ACHN (cell line): ENCODE measurements around the gene C2orf74.
A peak's percentile ranks its signal among the peaks of the same experiment; 100 is the strongest.
"Not testable (repeated sequence)": the region's sequence is repeated elsewhere in the genome, so short reads cannot be mapped to it uniquely, and the experiment has no call there.

ENCODE experiments used
- DNase-seq: peaks from one replicate; pipeline ENCODE4 v3.0.0-alpha.2; 2015
- in situ Hi-C: cut with HindIII; loops from 2 replicates; pipeline ENCODE4 v1.10.0; 2017; ENCODE audit warnings: low sequenced_read_pairs, low pct_ligation_motif_present, low pct_unique_long_range_greater_than_20kb

C2orf74 gene

DNA sequence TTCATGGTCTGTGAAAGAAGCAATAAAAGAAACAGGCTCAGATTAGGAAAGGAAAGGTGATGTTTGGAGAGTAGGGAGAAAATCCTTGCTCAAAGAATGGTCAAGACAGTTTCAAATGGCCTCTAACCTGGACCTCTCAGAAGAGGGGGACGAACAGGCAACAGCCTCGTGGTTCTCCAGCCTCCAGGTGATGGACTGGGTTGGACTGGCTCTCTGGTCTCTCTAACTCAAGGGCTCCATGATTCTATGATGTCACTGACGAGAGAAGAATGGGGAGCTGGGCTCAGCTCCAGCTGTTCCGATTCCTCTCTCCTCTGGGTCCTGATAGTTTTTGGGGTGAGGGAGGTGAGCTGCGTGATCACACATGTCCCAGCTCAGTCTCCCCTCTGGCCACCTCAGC, at the start of gene C2orf74:
Gene C2orf74, plus strand, starts transcription at position 301 of the 400 bp plus-strand sequence. CDS start 327 bp downstream, outside the sequence.
- no peak for DNase-seq
- in situ Hi-C loops = no loop called here

DNA sequence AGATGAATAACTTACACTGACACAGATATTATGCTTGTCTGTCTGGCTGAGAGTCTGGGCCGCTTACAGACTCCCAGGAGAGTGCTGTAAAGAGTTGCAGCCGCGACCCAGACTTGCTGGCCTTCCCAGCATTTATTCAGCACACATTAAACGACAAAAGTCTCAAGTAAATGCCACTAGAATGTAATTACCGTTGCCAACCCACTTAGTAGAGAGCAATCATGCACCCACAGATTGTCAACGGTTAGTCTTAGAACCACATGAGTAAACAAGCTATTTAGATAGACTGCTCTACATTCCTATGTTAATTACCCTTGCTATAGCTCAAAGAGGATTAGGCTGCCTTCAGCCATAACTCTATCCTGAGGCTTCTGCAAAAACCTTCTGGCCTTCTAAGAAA, 47.8 kb upstream of the C2orf74 start:
- in situ Hi-C loops = no loop called here
- no peak for DNase-seq

DNA sequence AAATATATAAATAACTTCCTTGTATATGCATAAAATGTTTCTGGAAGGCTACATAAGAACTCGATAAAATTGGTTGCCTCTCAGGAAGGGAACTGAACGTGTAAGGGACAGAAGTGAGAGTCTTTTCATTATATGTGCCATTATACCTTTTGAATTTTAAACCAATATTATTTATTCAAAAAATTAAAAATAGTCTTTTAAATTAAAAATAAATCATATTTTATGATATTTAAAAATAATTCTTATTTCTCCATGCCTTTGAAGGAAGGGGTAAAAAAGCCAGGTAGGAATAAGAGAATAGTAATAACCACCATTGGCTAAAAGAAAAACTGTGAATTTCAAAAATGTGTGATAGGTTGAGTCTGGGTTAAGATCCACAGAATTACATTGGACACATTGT, 45.7 kb upstream of the C2orf74 start:
- in situ Hi-C loops = no loop called here
- DNase-seq = no peak

DNA sequence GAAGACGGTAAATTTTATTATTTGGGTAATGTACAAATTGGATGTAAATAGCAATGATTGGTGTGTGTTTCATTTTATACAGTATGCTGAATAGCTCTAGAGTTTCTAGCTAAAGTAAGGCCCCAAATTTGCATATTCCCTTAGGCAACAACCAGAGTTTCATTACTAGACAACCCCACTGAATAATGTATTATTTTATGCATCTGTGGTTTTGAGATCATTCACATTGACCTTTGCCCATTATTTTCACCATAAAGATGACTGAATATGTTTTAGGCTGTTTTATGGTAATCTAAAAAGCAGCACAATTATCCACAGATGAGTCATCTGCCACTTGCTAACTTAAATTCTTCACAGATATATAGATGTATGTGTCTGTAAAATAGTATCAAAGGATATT, 44.5 kb upstream of the C2orf74 start:
- in situ Hi-C loops = no loop called here
- no peak for DNase-seq

DNA sequence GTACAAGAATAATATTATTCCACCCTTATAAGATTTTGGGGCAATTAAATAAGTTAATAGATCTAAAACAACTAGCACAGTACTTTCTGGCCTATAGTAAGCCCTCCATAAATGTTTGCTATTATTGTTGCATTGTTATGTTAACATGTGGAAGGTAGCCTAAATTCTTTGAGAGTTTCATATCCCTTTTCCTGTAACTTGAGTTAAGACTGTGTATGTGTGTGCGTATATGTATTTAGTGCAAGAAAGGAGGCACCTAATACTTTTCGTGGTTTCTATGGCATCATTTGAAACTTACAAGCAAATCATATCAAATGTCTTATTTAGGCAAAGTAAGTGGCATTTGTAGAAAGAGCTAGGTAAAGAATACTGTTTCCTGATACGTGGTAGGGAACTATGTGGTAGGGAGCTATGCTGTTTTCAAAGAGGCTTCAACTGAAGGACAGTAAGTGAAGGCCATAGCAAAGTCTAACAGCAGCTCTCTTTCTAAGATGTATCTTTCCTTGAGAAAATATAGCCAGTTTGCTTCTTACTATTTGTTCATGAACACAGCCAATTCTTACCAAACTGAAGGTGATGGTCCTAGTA, 36.8 kb upstream of the C2orf74 start:
- in situ Hi-C loops = no loop called here
- DNase-seq = no peak

DNA sequence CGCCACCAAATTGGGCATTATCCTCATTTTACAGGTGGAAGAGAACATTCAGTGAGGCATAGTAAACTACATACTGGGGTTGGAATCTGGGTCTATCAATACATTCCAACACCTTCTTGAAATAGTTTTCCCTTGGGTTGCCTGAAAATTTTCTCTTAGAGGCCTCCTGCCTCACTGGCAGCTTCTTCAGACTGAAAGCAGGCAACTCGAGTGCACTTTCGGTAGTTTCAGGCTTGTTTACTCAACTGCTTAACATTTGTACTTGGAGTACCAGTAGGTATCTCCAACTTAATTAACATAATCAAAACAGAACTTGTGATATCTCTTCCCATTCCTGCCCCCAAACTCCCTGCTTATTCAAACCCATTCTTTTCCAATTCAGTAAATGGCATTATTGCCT, 36.2 kb upstream of the C2orf74 start:
- no peak for DNase-seq
- in situ Hi-C loops = no loop called here

DNA sequence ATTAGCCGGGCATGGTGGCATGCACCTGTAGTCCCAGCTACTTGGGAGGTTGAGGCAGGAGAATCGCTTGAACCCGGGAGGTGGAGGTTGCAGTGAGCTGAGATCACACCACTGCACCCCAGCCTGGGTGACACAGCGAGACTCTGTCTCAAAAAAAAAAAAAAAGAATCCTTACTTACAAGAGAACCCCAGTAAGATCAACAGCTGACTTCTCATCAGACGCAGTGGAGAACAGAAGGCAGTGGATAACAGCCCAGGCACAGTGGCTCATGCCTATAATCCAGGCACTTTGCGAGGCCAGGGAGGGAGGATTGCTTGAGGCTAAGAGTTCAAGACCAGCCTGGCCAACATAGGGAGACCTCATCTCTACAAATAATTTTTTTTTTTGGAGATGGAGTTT, 33.9 kb upstream of the C2orf74 start:
- DNase-seq, in situ Hi-C loops: not testable (repeated sequence)

DNA sequence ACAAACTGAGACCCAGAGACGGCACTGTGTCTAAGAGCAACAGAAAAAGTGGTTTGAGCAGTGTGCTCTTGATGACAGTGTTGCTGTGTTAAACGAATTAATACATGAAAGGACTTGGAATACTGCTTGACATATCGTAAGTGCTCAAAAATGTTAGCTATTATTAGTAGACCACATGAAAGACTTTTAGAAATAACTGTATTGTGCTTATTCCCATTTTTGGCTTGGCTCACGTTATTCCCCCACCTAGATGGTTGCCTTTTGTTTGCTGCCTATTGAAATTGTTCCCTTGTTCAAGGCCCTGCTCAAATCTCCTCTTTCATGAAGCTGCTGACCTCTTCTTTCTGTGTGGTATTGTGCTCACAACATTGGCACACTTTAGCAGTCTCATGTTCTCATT, 27.8 kb upstream of the C2orf74 start:
- in situ Hi-C loops = no loop called here
- no peak for DNase-seq

DNA sequence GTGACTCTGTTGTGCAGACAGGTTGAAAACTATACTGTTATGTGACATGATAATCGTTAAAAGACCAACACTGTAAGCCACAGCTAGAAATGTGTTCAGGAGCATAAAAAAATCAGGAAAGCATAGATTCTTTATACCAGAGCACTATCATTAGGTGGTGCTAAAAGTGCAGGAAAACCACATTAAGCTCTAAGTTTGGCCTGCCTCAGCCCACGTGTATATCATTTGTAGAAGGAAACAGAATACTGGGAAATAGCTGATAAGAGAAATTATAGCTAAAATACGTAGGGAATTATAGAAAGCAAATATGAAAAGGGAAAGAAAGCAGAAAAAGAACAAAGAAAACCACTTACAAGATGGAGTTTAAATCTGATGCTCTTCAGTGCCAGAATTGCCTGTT, 26.5 kb upstream of the C2orf74 start:
- in situ Hi-C loops = no loop called here
- DNase-seq = peak; percentile 55

DNA sequence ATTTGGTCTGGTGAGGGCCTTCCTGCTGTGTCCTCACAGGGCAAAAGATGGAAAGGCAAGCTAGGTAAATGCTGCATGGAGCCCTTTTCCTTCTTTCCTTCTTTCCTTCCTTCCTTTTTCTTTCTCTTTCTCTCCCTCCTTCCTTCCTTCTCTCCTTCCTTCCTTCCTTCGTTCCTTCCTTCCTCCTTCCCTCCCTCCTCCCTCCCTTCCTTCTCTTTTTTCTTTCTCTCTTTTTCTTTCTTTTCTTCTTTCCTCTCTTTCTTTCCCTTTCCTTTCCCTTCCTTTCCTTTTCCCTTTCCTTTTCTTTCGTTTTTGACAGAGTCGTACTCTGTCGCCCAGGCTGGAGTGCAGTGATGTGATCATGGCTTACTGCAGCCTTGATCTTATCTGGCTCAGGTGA, 23.1 kb upstream of the C2orf74 start:
- DNase-seq = no peak
- in situ Hi-C loops = no loop called here

DNA sequence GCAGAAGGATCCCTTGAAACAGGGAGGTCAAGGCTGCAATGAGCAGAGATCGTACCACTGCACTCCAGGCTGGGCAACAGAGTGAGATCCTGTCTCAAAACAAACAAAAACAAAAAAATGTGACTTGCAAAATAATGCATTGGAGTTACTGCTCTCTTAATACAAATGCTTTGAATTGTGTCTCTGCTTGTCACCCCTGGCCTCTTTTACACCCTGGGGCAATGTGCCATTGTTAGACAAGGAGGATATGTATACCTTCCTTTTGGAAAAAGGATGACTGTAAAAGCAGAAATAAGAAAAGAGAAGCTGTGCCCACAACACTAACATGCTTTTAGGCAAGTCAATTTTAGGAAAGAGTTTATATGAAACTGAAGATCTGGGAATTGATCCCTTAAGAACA, 20.8 kb upstream of the C2orf74 start:
- in situ Hi-C loops = no loop called here
- no peak for DNase-seq

DNA sequence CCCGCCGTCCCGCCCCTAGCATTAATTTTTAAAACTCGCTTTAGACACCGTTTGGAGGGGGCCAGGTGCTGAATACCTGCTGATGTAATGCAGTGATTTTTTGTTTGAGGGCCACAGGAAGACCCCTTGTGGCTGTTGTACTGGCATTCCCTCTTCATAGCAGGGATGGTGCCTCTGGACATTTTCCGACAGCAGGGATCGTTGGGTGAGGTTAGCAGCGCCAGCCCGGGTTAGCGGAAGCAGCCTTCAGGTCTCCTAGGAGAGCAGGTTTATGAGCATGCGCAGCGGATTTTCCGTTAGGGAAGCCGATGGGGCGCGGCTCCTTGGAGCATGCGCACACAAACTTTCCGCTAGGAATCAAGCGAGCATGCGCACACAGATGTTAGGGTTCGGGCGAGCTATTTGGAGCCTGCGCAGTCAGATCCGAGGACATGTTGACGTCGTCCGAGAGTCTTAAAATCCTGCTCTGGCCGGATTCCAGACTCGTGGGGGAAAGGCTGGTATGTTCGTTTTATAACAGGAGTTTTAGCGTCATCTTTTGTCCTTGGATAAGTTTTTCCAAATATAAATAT, 17.2 kb upstream of the C2orf74 start:
- in situ Hi-C loops = no loop called here
- DNase-seq = peak; percentile 99

DNA sequence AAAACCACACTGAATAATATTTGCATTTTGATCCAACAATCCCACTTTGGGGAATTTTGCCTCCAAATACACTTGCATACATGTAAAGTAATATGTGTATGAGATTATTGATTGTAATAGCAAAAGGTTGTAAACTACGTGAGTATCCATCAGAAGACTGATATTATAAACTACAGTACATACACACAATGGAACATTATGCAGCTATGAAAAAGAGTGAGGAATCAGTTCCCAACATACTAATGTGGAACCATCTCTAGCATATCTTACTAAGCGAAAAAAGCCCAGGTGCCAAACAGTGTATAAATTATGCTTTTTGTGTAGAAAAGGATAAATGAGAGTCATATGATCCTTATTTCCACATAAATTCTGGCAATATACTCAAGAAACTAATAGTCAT, 16.0 kb upstream of the C2orf74 start:
- no peak for DNase-seq
- in situ Hi-C loops = no loop called here

DNA sequence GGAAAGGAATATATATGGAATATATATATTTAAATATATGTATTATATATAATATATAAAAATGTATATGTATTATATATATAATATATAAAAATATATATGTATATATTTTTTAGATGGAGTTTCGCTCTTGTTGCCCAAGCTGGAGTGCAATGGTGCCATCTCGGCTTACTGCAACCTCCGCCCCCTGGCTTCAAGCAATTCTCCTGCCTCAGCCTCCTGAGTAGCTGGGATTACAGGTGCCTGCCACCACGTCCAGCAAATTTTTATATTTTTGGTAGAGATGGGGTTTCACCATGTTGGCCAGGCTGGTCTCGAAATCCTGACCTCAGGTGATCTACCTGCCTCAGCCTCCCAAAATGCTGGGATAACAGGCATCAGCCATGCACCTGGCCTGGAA, 13.9 kb upstream of the C2orf74 start:
- in situ Hi-C loops, DNase-seq: not testable (repeated sequence)

DNA sequence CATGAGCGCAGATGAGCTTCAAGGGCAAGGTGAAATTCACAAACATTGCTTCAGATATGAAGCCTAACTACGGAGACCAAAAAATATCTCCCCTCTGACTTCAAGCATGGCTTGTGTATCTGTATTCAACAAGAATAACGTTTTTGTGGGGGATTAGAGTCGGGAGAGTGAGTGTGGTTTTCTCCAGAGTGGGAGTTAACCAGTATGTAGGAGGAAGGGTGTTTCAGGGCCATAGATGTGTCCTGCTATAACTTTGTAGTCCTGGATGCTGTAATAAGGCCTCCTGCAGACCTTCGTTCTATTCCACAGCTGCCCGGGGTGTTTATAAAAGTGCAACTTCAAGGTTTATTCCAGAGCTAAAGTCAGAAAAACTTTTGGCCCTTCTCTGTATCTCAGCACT, 12.9 kb upstream of the C2orf74 start:
- in situ Hi-C loops = no loop called here
- DNase-seq = no peak

DNA sequence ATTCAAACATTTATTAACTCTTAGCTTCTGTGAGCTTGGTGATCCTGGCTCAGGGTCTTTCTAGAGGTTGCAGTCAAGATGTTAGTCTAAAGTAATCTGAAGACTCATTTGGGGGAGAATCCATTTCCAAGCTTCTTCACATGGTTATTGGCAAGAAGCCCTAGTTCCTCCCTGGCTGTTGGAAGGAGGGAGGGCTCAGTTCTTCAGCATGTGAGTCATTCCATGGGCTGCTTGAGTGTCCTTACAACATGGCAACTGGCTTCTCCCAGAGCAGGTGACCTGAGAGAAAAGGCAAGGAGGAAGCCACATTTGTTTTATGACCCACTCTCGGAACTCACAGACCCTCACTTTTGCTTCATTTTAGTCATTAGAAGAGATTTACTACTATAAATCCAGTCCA, 10.6 kb upstream of the C2orf74 start:
- peak; percentile 25 for DNase-seq
- in situ Hi-C loops = no loop called here

DNA sequence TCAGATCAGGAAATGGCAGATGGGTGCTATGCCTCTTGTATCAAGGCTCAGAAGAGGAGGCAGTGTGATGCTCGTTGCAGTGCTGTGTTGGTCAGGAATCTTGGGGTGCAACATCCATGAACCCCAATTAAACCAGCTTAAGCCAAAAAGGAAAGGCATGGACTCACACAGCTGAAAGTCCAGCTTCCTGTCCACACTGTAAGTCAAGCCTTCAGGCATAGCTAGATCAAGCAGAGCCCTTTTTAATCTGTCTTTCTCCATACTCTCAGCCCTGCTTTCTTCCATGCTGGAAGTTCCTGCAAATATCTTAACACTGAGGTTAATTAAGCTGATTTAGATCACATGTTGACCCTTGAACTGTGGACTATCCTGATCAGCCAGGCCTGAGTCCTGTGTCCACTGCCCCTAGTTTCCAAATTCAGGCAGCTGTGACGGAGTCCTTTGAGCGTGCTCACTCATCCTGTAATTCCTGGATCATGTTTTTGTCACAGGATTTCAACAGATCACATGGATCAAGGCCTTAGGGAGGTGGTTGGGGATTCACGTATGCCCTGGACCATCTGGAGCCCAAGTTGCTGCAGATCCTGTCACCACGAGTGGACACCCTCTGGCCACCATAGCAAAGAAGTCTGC, 4.5 kb upstream of the C2orf74 start:
- in situ Hi-C loops = no loop called here
- no peak for DNase-seq

DNA sequence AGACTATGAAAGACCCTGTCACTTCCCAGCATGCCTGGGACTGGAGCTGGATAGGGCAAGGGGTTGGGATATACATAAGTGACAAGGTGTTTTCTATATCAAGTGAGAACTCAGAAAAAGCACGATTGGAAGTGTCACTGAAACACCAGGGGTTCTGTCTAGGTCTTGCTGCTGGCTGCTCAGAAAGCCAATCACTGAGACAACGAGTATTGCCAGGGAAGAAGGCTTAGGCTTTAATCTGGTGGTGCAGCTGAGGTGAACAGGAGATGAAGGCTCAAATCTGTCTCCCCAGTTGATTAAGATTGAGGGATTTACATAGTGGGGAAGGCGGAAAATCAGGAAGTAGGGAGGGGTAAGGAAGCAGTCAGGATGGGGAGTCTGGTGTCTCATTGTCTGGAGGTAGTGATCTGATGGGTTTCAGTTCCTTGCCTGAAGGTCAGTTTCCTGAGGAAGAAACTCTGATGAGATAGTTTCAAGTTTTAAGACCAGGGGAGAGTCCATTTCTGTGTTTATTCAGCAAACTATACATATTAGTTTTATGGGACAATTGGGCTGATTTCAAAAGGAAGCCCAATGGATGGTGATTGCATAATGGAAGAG, 3.5 kb upstream of the C2orf74 start:
- in situ Hi-C loops = no loop called here
- no peak for DNase-seq

DNA sequence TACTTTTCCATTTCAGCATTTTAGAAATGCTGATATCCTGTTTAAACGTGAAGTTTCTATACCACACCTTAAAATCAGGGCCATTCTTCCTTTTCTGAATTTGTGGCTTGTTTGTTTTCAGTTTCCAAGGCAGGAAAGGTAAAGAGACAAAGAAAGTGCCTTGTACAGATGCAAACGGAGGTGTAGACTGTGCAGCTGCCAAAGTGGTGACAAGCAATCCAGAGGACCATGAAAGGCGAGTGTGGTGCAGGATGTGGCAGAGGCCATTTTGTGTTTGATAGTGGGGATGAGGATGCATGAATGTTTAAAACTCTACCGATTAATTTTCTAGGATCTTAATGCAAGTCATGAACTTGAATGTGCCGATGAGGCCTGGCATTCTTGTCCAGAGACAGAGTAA, 733 bp downstream of the C2orf74 start:
- in situ Hi-C loops = no loop called here
- DNase-seq = no peak

DNA sequence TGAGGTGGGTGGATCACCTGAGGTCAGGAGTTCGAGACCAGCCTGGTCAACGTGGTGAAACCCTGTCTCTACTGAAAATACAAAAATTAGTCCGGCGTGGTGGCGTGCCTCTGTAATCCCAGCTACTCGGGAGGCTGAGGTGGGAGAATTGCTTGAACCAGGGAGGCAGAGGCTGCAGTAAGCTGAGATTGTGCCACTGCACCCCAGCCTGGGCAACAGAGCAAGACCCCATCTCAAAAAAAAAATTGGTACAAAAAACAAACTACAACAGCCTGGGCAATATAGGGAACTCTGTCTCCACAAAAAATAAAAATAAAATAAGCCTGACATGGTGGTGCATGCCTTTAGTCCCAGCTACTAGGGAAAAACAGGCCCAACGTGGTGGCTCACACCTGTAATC, 3.1 kb downstream of the C2orf74 start:
- in situ Hi-C loops = not testable (repeated sequence)

More for the DNA sequence above, 3.1 kb downstream of the C2orf74 start:
- not testable (repeated sequence) for DNase-seq
